ENCODE measurements around the gene YTHDF1. TPM values are rescaled to one million over a fixed set of nuclear protein-coding genes. Genes with fewer than 3 reads are reported as not detected.
A peak's percentile ranks its signal among the peaks of the same experiment; 100 is the strongest.

Gene YTHDF1
- total RNA-seq, 1 donor from 2014 or later: 44.5 TPM

DNA sequence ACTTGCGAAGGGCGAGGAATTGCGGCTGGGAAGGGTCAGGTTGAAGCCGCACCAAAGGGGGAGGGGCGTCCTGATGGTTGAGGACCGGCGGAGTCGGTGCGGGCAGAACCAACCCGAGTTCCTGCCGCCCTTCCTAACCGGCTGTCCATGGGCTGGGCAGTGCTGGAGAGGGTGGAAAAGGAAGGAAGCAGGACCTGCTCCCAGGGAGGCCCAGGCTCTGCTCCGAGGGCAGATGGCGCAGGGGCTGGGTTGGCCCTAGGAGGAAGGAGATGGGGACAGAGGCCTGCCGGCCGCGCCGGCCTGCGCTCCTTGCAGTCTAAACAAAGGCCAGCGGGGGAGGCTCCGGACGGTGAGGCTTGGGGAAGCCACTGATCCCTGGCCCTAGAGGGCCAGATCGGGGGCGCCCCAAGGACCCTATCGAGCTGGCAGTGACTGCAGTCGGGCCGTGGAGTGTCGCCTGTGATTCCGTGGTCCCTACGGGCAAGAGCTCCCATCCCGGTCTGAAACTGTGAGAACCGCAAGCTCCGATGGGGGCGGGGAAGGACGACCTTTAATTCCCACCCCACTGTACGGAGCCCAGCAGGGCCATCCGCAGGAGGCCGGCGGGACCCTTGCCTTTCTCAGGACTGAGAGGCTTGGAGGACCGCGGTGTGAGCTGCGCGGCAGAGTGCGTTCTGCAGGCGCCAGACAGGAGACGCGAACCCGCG is 39.4 kb downstream of the YTHDF1 start:
- H3K9me3 Mint-ChIP-seq: no peaks in the 10 kb centered on the region
- intact Hi-C loops (cut with micrococcal nuclease): loop anchor here (5.0 kb wide), 2 partner anchors 169 to 699 kb away; partner anchors contain the start of genes BHLHE23 and GATA5
- H3K36me3 Mint-ChIP-seq (ENCODE audit: low read depth): peaks cover 5% of the 10 kb centered on the region
- peaks cover 9% of the 10 kb centered on the region for H3K4me1 Mint-ChIP-seq
- DNase-seq: no peak
- peak overlapping the region; percentile 76 for H3K27ac Mint-ChIP-seq
- peak overlapping the region; percentile 33 for H3K4me3 Mint-ChIP-seq
- H3K27me3 Mint-ChIP-seq: peaks cover 49% of the 10 kb centered on the region

DNA sequence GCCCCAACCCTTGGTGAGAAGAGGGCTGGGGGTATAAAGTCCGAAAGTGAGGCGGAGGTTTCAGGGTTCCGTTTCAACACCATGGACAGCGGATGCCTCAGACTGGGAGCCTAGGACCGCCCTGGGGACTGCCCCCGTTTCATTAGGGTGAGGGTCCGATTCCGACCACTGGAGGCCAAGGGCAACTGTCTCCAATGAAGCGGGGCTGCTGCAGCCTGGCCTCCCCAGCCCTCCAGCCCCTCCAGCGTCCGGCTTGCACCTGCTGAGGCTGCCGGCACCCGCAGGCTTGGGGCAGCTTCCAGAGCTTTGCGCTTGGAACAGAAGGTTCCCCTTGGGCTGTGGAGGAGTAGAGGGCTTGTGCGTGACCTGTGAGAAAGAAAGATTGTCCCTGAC is 39.9 kb downstream of the YTHDF1 start:
- intact Hi-C loops (cut with micrococcal nuclease): loop anchor here (5.0 kb wide), 2 partner anchors 169 to 699 kb away; partner anchors contain the start of genes BHLHE23 and GATA5
- no peak for DNase-seq
- H3K9me3 Mint-ChIP-seq: no peaks in the 10 kb centered on the region
- H3K4me1 Mint-ChIP-seq: peaks cover 9% of the 10 kb centered on the region
- H3K4me3 Mint-ChIP-seq: peak overlapping the region; percentile 33
- H3K27ac Mint-ChIP-seq: peak overlapping the region; percentile 76
- H3K27me3 Mint-ChIP-seq: peaks cover 50% of the 10 kb centered on the region
- H3K36me3 Mint-ChIP-seq (ENCODE audit: low read depth): peaks cover 5% of the 10 kb centered on the region

DNA sequence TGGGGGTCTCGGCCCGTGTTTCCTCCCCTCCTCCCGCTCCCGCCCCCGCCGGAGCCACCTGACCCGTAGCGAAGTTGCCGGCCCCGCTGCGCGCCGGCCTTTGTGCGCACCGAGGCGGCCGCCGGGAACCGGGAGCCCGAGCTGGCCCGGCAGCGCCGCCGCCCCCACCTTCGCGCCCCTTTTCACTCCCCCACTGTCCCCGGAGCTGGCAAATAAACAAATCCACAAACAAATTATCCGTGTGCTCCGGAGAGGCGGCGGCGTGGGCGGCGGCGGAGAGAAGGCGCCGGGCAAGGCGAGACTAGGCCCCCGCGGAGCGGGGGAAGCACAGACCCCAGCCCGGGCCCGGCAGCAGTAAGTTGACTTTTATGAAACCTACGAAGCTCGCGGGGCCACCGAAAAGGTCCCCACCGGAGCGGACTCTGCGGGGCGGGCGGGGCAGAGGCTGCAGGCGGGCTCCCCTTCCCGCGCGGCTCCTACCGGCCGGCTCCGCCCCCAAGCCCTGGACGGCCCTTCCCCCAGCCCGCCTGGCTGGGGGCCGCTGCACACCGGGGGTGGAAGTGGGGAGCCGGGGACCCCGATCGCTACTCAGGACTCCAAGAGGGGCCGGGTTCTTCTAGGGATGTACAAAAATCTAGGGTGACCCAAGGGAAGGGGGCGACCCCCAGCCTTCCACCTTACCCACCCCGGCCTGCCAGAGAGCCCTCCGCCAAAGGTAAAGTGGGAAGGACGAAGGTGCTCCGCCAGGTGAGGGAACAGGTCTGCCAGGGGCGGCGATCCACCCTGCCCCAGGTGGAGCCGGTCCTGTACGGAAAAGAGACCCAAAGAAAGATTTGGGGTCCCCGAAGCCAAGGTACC is 40.7 kb downstream of the YTHDF1 start:
- Mint-ChIP-seq H3K27ac (no peak overlapping the region), H3K4me3 (no peak overlapping the region), H3K9me3 (no peaks in the 10 kb centered on the region), H3K27me3 (peaks cover 43% of the 10 kb centered on the region), H3K4me1 (peaks cover 7% of the 10 kb centered on the region), H3K36me3 (ENCODE audit: low read depth) (peaks cover 5% of the 10 kb centered on the region)
- intact Hi-C loops (cut with micrococcal nuclease): loop anchor here (5.0 kb wide), 2 partner anchors 168 to 698 kb away; partner anchors contain the start of genes BHLHE23 and GATA5
- no peak for DNase-seq

DNA sequence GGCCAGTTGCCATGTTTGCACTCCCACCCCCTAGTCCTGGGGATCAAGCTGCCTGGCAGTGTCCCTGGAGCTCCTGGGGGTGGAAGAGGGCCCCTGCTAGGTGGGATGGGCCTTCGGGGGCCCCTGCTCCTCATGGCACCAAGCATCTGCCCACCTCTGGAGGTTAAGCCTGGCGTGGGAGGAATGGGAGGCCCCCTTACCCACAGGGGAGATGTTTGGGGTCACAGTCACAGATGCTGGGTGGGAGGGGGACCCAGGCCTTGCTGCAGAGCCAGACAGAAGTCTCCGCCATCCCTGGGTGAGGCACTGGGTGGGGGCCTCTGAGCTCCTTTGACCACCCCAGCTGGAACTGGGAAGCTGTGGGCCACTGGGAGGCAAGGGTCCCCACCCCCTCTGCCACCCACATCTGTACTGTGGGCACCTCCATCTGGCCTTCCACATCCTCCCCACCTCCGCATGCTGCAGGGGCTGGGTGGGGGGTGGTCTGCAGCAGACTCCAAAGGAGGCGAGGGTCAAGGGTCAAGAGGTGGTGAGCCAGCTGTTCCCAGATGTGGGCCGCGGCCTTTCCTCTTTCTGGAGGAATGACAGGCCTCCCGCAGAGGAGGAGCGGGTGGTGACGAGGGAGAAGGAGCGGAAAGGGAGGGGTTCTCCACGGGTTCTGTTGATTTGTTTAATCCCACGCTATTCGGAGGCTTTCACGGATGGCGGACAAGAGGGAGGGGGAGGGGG is 41.5 kb downstream of the YTHDF1 start:
- Mint-ChIP-seq H3K27me3 (peaks cover 37% of the 10 kb centered on the region), H3K27ac (no peak overlapping the region), H3K4me3 (no peak overlapping the region), H3K4me1 (peaks cover 4% of the 10 kb centered on the region), H3K36me3 (ENCODE audit: low read depth) (peaks cover 5% of the 10 kb centered on the region), H3K9me3 (no peaks in the 10 kb centered on the region)
- DNase-seq: no peak
- intact Hi-C loops (cut with micrococcal nuclease): loop anchor here (5.0 kb wide), 2 partner anchors 167 to 697 kb away; partner anchors contain the start of genes BHLHE23 and GATA5

DNA sequence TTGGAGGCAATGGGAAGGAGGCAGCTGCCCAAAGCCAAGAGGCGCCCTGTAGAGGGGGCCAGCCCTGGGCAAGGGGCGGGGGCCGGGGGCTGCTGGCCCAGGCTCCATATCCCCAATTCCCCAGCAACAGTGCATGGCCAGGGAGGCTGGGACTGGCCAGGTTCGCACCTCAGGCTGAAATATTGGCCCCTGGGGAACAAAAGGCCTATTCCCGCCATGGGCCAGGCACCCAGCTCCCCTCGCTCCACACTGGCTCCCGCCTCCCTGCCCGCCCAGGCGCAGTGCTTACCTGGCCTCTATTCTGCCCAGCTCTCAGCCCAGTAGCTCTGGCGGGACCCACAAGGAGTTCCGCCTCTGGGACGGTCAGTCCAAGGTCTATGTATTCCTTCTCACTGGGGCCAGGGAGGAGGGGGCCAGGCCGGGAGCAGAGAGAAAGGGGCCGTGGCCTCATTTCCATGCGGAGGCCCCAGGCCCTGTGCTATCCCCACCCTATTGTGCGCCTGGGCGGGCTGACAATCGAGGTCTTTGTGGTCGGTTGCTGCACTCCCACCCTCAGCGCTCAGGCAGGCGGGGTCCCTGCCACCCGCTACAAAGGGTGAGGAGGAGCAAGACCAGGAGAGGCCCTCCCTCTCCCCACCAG is 42.3 kb downstream of the YTHDF1 start:
- Mint-ChIP-seq H3K4me1 (peaks cover 3% of the 10 kb centered on the region), H3K4me3 (no peak overlapping the region), H3K36me3 (ENCODE audit: low read depth) (peaks cover 5% of the 10 kb centered on the region), H3K9me3 (no peaks in the 10 kb centered on the region), H3K27me3 (peaks cover 36% of the 10 kb centered on the region), H3K27ac (no peak overlapping the region)
- no peak for DNase-seq
- intact Hi-C loops (cut with micrococcal nuclease): no loop called here

DNA sequence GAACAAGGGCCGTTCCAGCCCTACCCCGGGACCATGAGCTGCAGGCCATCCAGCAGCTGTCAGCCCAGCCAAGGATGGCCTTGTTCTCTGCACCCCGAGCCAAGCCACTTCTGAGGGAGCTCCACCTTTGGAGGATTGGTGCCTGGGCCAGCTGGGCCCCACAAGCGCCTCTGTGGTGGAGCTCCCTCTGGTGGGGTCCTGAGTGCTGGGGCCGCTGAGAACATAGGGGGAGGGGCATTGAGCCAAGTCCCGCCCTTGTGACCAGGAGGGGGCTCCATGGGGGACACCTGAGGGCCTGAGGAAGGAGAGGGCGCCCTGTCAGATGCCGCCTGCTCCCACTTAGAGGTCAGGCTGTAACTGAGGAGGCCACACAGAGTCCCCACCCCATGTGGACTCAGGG is 43.2 kb downstream of the YTHDF1 start:
- no peak overlapping the region for H3K4me3 Mint-ChIP-seq
- DNase-seq: no peak
- intact Hi-C loops (cut with micrococcal nuclease): no loop called here
- no peaks in the 10 kb centered on the region for H3K9me3 Mint-ChIP-seq
- peaks cover 5% of the 10 kb centered on the region for H3K36me3 Mint-ChIP-seq (ENCODE audit: low read depth)
- peaks cover 34% of the 10 kb centered on the region for H3K27me3 Mint-ChIP-seq
- H3K27ac Mint-ChIP-seq: no peak overlapping the region
- peaks cover 3% of the 10 kb centered on the region for H3K4me1 Mint-ChIP-seq

DNA sequence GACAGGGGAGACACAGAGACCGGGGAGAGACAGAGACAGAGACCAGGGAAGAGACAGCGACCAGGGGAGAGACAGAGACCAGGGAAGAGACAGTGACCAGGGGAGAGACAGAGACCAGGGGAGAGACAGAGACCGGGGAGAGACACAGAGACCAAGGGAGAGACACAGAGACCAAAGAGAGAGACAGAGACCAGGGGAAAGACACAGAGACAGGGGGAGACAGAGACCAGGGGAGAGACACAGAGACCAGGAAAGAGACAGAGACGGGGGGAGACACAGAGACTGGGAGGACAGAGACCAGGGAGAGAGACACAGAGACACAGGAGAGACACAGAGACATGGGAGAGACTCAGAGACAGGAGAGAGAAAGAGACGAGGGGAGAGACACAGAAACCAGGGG is 43.9 kb downstream of the YTHDF1 start:
- Mint-ChIP-seq H3K4me1 (peaks cover 3% of the 10 kb centered on the region), H3K9me3 (no peaks in the 10 kb centered on the region), H3K4me3 (no peak overlapping the region), H3K36me3 (ENCODE audit: low read depth) (peaks cover 4% of the 10 kb centered on the region), H3K27ac (no peak overlapping the region), H3K27me3 (peaks cover 32% of the 10 kb centered on the region)
- no peak for DNase-seq
- intact Hi-C loops (cut with micrococcal nuclease): no loop called here

DNA sequence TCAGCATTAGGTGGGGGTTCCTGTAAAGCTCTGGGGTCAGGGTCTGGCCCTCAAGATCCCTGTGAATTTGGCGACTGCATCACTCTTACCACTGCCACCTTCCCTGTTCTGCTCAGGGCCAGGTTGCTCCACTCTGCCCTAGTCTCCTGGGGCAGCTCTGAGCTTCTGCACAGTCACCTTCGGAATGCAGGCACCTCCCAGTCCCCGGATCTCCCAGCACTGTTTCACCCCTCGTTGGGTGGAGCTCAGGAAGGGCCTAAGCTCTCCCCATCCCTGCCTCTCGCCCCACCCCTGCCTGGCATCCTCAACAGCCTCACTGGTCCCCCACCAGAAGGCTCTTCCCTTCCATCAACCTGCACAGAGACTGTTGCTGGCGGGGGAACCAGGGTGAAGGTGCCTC is 46.2 kb downstream of the YTHDF1 start:
- Mint-ChIP-seq H3K4me3 (no peak overlapping the region), H3K9me3 (no peaks in the 10 kb centered on the region), H3K27ac (peak overlapping the region; percentile 32), H3K36me3 (ENCODE audit: low read depth) (no peaks in the 10 kb centered on the region), H3K27me3 (peaks cover 20% of the 10 kb centered on the region), H3K4me1 (no peaks in the 10 kb centered on the region)
- no peak for DNase-seq
- intact Hi-C loops (cut with micrococcal nuclease): no loop called here

DNA sequence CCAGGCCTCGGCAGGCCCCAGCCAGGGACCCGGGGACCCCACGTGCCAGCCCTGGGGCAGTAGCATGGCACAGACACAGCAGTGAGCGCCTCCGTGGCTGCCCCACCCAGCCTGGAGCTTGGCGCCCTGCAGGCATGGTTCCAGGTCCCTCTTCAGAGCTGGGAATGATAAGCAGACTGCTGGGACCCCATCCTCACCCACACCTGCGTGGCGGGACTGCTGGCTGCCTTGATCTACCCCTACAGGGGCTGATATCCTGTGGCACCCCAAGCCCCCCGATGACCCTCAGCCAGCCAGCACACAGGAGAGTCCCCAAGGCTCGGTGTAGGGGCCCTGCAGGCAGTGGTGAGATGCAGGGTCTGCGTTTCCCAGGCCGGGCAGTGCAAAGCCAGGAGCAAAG is 47.1 kb downstream of the YTHDF1 start:
- Mint-ChIP-seq H3K27ac (no peak overlapping the region), H3K36me3 (ENCODE audit: low read depth) (no peaks in the 10 kb centered on the region)

DNA sequence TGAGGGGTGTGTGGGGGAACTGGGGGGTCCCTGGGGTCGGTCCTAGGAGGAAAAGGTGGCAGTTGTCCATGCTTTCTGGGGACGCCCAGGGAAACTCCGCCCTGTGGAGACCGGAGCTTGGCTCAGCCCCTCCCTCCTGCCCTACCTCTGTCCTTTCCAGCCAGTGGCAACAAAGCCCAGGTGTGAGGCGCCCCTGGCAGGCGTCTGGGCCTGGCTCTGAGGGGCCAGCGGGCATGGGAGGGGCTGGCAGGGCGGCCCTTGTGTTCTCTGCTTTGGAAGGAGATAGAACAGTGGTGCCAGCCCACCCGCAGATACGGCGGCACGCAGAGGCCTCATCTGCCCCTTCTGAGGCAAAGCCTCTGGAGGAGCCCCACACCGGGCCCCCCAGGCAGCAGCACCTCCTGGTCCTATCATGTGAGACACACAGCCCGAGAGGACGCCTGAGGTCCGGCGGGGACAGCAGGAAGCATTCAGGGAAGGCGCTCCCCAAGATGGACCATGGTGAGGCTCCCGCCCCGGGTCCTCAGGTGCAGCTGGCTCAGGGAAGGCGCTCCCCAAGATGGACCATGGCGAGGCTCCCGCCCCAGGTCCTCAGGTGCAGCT is 47.9 kb downstream of the YTHDF1 start:
- no peak overlapping the region for H3K4me3 Mint-ChIP-seq
- no peaks in the 10 kb centered on the region for H3K4me1 Mint-ChIP-seq
- DNase-seq: no peak
- no peak overlapping the region for H3K27ac Mint-ChIP-seq
- no peaks in the 10 kb centered on the region for H3K36me3 Mint-ChIP-seq (ENCODE audit: low read depth)
- intact Hi-C loops (cut with micrococcal nuclease): no loop called here
- H3K9me3 Mint-ChIP-seq: no peaks in the 10 kb centered on the region
- H3K27me3 Mint-ChIP-seq: peaks cover 13% of the 10 kb centered on the region

More for the DNA sequence above, 47.1 kb downstream of the YTHDF1 start:
- no peak overlapping the region for H3K4me3 Mint-ChIP-seq
- H3K9me3 Mint-ChIP-seq: no peaks in the 10 kb centered on the region
- H3K27me3 Mint-ChIP-seq: peaks cover 15% of the 10 kb centered on the region
- no peaks in the 10 kb centered on the region for H3K4me1 Mint-ChIP-seq
- intact Hi-C loops (cut with micrococcal nuclease): no loop called here
- no peak for DNase-seq

DNA sequence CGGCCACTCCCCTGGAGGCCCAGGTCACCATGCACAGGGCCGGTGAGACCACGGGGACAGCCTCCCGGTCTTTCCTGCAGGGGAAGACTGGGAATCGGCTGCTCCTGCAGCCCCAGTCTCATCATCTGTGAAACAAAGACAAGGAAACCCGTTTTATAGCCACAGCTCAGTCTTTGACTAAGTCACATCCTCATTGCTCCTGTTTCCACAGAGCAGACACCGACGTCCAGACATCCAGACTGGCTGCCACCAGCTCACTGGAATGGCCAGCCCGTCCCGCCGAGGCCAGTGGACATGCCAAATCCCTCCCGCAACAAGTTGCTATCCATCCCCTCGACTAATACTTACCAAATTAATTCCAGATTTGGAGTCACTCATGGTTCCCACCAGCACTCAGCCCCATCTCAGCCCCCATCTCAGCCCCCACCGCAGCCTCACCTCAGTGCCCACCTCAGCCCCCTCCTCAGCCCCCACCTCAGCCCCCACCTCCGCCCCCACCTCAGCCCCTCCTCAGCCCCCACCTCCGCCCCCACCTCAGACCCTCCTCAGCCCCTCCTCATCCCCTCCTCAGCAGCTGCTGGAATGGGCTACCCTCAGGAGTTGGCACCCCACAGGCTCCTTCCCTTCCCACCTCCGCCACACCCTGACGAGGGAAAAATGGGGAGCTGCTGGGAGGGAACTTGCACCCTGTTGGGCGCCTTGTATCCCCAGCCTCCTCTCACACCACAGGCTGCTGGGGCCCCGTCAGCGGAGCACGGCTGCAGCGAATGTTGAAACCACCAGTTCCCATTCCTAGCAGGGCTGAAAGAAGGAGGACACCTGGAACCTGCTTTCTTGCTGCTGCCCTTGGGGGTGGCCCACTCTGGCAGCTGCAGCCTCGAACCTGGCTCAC is 48.7 kb downstream of the YTHDF1 start:
- H3K27me3 Mint-ChIP-seq: peaks cover 10% of the 10 kb centered on the region
- H3K4me3 Mint-ChIP-seq: no peak overlapping the region
- no peaks in the 10 kb centered on the region for H3K9me3 Mint-ChIP-seq
- DNase-seq: no peak
- intact Hi-C loops (cut with micrococcal nuclease): no loop called here
- no peak overlapping the region for H3K27ac Mint-ChIP-seq
- no peaks in the 10 kb centered on the region for H3K36me3 Mint-ChIP-seq (ENCODE audit: low read depth)
- H3K4me1 Mint-ChIP-seq: no peaks in the 10 kb centered on the region

DNA sequence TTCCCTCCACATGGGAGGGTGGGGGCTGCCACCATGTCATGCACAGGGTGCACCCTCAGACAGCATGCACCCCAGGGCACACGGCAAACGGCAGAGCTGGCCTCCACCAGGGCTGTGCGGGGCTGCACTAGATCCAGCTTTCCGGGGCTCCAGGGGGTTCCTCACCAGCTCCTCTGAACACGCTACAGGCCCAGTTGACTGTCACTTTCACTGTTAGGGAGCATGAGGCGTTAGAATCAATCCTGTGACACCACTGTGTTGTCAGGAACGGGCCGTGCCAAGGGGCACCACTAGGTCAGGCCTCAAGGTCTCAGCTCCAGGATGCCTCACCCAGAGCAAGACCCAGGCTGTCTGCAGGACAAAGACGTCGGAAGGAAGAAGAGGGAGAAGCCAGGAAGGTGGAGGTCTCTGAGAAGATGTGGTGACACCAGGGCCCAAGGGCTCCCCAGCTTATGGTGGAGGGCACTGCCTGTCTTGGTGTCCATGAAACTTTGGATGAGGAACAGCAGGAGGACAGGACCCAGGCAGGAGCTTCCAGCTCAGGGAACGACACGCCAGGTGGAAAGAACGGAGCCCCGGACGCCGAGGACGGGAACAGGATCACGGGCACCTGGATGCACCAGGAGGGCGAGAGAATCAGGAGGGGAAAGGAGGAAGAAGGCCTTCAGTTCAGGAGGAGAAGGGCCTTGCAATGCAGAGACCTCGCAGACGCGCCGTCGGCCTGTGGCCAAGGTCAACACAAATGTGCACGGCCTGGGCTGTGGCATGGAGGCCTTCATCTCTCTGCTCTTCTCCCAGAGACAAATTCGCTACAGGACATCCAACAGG is 49.5 kb downstream of the YTHDF1 start:
- no peak for DNase-seq
- intact Hi-C loops (cut with micrococcal nuclease): no loop called here
- Mint-ChIP-seq H3K27me3 (peaks cover 2% of the 10 kb centered on the region), H3K27ac (peak overlapping the region; percentile 66), H3K36me3 (ENCODE audit: low read depth) (no peaks in the 10 kb centered on the region), H3K4me3 (no peak overlapping the region), H3K9me3 (no peaks in the 10 kb centered on the region), H3K4me1 (no peaks in the 10 kb centered on the region)
